ENCODE data around the gene STK39.
"Not testable (repeated sequence)": the region's sequence is repeated elsewhere in the genome, so short reads cannot be mapped to it uniquely, and the experiment has no call there.

The STK39 gene

DNA sequence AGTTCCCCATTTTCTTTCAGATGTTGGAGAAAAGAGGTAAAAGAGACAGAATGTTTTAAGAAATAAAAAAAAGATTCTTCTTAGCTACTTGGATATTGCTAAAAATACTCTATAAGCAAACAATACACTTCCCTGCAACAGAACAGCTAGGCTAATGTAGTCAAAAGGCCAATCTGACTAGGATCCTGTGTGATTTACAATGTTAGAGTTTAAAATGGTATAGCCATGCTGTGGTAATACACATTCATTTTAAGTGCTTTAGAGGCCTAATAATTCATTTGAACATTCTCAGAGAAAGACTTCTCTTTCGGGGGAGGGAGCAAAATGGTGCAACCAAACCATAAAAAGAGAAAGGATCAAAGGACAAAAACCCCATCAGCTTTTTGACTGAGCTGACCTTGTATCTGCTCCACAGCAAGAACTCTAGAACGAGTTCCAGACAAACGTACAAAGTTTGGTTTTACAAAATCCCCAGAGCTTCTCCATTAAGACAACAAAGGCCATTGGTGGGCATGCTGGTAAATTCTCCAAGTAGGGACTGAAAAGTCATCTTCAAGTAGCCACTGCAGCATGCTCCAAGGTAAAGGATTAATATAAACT, 200.2 kb downstream of the STK39 start:
- no peak for DNase-seq (ENCODE audit: low read depth in 3 of 3)

DNA sequence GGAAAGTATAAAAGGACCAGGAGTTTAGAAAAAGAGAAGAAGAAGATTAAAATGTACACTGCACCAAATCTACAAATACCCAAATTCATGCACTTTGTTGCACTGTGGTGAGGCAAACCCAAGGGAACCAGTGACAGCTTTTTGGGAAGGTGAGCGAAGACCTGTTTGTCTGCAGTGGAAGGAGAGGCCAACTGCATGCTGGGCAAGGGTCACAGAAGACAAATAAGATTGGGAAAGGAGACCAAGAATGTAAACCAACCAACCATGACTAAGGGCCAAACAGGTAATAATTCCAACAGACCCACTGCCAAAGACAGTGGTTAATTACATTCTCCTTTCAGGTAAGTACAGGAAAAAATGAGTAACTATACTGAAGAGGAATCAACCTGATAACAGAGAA, 202.8 kb downstream of the STK39 start:
- no peak for DNase-seq (ENCODE audit: low read depth in 3 of 3)

GRCh38 chr2:168044176-168044575, 203.2 kb downstream of the STK39 start:
- DNase-seq (ENCODE audit: low read depth in 3 of 3), result no peak

- DNase-seq (ENCODE audit: low read depth in 3 of 3), result not testable (repeated sequence)
Observed at GRCh38 chr2:168042127-168042824, 205.1 kb downstream of the STK39 start.

DNA sequence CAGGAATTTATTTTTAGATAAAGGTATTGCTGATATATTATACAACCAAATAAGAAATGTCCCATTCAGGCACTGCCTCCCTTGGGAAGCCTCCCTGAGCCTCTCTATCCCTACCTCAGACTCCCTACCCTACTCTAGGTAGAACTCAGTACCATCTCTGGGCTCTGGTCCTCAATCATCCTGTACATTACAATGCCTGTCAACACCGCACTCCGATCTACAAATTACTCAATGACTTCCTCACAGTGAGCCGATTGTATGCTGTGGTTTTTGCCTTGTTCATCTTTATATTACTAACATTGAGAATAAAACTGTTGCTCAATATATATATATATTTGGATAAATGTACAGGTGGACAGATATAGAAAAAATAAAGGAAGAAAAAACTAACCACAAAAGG, 207.5 kb downstream of the STK39 start:
- no peak for DNase-seq (ENCODE audit: low read depth in 3 of 3)

- DNase-seq (ENCODE audit: low read depth in 3 of 3), result no peak
Observed at GRCh38 chr2:168037778-168038177, 209.6 kb downstream of the STK39 start.

- no peak for DNase-seq (ENCODE audit: low read depth in 3 of 3)
Observed at GRCh38 chr2:168035458-168035857, 211.9 kb downstream of the STK39 start.

DNA sequence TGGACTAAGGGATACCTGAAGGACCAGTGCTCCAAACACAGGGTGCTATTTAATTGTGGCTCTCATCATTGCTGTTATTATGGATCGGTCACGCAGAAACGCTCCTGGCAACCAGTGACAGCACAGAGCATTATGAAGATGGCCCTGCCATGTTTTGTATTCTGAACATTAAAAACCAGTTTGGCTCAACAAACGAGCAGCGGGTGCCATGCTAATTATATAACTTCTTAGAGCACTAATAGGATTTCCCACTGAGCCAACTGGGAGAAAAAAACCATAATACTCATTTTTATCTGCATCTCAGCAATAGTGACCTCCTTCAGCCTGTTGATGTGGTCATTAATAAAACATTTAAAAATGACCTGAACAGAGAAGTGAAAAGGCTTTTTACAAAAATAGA, 212.8 kb downstream of the STK39 start:
- no peak for DNase-seq (ENCODE audit: low read depth in 3 of 3)

DNA sequence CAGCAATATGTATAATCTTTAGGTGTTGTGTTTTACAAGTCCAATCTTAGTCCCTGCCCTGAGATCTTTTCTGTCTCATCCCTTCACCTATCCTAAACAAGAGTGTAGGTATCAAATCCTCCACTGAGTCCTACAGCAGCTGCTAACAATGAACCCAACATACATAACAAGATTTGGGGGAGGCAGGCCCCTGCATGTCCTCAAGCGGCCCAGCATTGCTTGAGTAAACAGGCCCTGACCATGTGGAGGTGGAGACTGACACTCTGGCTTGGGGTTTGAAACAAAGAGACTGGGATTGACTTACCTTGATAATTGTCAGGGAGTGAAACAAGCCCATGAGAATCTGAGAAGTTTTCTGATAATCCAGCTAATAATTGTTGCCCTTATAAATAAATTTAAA, 213.4 kb downstream of the STK39 start:
- no peak for DNase-seq (ENCODE audit: low read depth in 3 of 3)

GRCh38 chr2:168032091-168032490, 215.3 kb downstream of the STK39 start:
- no peak for DNase-seq (ENCODE audit: low read depth in 3 of 3)

DNA sequence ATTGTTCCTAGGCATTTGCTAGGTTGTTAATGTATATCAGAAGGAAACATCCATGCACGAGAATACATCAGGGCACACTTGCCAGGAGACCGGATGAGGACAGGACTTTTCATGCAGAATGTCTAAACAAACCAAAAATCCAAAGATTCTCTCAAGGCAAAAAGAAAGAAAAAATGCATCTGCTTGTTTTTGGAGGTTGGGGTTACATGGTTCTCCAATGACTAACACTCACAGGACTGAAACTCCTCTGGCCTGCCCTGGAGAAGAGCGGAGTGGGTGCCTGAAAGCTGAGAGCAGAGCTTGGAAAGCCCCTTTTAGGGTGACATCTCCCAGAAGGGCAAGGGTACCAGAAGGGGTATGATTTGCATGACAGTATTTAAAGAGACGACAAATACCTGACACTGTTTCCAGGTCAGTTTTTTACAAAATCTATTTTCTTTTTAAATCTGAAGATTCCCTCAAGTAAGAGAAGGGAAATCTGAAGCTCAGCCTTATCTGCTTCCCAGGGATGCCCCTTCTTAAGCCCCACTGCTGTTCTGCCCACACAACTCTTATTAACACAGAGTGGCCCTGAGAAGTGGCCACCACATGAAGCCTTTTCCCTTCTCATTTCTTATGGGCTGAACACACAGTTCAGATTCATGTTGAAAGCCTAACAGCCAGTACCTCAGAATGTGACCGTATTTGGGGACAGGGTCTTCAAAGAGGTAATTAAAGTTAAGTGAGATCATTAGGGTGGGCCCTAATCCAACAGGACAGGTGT, 216.4 kb downstream of the STK39 start:
- DNase-seq (ENCODE audit: low read depth in 3 of 3), result no peak

DNA sequence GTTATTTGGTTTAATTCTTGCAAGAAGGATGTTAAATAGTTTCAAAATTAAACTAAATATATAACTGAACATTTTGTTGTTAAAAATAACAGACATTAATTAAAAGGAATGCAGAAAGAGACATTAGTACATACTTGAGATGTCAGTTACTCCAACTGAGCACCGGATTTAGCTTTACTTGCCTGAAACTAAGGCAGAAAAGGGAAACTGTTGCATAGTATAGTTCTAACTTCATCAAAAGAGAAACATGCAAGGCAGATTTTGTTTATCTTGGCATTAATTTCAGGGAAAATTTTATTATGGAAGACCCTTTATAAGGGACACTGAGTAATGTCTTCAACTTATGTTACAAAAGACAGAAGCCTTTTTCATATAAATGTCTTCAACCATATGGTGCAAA, 218.3 kb downstream of the STK39 start:
- DNase-seq (ENCODE audit: low read depth in 3 of 3), result no peak

DNA sequence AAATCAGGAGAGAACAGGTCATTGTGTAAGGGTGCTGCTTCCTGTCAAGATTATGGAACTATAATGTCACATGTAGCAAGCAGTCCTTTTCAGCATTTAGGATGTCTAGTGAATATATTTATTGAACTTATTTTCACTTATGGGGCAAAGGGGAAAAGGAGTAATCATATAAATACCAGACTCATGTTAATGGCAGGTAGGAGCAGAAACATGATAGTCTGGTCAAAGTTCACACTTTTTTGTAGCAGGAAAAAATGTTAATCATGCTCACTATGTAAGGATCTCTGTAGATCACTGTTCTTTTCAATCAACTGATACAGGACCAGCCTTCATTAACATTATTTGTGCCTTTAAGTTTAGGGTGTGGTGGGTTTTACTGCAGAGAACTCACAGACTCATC, 219.0 kb downstream of the STK39 start:
- DNase-seq (ENCODE audit: low read depth in 3 of 3), result no peak

DNA sequence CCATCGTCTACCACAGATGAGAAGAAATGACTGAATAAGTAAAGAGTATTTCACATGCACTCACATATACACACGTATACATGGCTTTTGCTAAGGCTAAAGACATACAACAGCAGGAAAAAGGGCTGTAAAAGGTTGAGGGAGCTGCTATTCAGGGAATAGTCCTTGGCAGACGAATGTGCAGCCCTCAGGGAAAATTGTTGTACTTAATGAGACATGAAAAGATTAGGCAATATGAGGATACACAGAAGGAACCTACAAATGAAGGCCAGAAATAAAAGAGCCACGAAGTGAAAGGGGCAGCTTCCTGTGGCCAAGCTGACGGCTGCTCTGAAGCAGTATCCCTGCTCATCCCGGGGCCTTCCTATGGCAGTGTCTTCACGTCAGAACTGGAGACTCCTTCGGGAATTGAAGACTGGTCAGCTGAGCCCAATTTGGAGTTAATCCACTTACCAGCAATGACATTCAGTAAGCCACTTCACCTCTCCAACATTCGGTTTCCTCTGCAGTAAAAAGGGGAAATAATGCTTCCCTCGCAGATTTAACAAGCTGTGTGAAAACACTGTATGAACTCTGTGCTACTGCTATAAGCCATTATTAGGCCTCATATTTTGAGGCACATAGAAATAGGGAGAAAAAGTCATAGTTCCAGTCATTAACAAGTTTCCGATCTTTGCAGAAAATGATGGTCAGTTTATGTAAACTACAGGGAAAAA, 221.8 kb downstream of the STK39 start:
- DNase-seq (ENCODE audit: low read depth in 3 of 3), result no peak

DNA sequence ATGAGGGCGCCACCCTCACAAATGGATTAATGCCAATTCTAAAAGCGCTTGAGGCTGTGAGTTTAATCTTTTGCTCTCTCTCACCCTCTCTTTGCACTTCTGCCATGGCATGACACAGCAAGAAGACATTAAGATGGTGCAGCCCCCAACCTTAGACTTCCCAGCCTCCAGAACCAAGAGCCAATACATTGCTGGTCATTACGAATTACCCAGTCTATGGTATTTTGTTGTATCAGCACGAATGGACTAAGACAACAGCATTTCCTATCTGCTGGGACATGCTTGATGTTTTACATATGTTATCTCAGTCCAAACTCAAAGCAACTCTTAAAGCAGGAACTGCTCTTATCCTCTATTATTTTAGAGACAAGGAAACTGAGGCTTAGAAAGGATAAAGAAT, 222.9 kb downstream of the STK39 start:
- no peak for DNase-seq (ENCODE audit: low read depth in 3 of 3)

- DNase-seq (ENCODE audit: low read depth in 3 of 3), result no peak
Observed at GRCh38 chr2:168021800-168022587, 225.4 kb downstream of the STK39 start.

GRCh38 chr2:168015274-168015953, 232.0 kb downstream of the STK39 start:
- DNase-seq (ENCODE audit: low read depth in 3 of 3), result no peak

DNA sequence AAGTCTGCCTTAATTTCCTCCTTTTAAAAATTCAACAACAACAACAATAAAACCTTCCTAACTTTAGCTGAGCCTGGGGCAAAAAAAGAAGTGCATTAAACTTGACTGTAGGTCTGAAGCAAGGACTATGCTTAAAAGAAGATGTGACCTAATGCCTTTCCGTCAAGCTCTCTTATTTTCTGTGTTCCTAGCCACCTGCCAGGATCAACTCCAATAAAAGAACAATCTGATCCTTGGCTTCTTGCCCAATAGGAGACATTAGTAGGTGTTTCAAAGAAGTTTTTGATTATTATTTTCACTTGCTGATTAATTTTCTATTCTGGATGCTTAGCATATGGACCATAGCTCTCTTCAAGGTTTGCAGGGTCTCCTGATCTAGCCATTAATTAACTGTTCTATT, 237.5 kb downstream of the STK39 start:
- no peak for DNase-seq (ENCODE audit: low read depth in 3 of 3)

DNA sequence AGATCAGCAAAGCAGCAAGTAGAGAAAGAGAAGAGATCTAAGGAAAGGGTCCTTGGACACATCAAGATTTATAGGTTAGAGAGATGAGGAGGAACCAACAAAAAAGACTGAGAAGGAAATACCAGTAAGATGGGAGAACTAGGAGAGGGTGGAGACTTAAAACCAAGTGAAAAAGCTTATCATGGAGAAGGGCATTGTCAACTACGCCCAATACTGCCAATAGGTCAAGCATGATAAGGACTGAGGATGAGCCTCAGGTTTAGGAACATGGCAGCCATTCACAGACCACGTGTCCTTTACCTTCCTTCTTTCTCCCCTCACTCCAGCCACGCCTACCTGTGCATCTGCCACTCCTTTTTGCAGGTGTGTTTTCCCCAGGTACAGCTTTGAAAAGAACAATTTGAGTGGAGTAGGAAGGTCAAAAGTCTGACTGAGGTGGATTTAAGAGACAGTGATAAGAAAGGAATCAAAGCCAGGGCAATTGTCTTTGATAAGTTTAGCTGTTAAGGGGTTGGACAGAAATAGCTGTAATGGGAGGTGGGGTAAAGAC, 238.7 kb downstream of the STK39 start:
- DNase-seq (ENCODE audit: low read depth in 3 of 3), result no peak

DNA sequence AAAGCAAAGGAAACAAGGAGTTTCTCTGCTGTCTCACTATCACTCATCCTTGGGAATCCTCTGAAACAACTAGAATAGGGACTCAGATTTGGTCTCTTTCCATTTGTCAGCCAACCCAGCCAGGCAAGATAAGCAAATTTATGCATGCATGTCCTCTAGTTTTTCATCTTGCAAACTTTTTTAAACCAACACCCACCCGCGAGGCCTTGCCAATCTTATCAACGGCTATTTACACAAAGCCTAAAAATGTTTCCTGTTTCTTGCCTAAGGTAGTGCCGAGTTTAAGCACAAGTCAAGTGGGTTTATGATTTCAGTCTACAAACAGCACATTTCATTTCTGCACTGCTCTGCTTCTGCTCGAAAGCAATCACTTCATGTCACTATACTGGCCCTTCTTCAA, 240.9 kb downstream of the STK39 start:
- no peak for DNase-seq (ENCODE audit: low read depth in 3 of 3)

GRCh38 chr2:168005586-168005985, 241.8 kb downstream of the STK39 start:
- DNase-seq (ENCODE audit: low read depth in 3 of 3), result no peak
